ENCODE measurements around the gene SLC13A3.

The SLC13A3 gene

DNA sequence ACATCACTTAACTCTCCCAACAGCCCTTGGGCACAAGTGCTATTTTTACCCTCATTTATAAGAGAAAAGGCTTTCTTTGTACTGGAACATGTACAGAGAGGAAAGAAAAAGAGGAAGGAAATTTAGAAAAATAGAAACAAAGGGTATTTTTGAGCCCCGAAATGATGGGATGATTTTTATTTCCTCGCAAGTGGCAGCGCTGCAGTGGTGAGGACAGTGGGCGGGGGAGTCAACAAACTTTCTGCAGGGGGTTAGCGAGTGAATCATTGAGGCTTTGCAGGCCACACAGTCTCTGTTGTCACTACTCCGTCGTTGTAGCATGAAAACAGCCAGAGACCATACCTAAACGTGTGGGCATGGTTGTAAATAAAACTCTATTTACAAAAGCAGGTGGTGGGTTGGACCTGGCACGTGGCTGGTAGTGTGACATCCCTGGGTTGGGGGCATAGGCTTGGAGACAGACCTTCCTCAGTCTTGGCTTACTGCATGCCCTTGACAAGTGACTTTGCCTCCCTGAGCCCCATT, 75.3 kb downstream of the SLC13A3 start:
- DNase-seq (ENCODE audit: low spot score), result no peak

DNA sequence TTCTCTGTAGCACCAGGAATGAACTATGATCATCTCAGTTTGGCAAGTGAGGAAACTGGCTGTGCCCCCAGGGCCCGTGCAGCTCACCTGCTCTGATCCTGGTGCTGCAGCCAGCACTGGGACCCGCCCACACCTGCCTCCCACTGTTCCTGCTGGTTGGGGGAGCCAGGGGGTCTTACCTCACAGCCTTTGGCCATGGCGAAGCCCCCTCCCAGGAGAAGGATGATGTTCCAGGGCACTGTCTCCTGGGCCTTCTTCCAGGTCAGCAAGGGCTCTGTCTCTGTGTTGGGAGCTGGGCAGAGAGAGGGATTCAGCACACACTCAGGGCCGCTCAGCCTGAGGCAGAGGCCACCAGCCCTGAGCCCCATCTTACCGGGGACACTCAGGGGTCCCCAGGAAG, 75.9 kb downstream of the SLC13A3 start:
- DNase-seq (ENCODE audit: low spot score), result no peak

DNA sequence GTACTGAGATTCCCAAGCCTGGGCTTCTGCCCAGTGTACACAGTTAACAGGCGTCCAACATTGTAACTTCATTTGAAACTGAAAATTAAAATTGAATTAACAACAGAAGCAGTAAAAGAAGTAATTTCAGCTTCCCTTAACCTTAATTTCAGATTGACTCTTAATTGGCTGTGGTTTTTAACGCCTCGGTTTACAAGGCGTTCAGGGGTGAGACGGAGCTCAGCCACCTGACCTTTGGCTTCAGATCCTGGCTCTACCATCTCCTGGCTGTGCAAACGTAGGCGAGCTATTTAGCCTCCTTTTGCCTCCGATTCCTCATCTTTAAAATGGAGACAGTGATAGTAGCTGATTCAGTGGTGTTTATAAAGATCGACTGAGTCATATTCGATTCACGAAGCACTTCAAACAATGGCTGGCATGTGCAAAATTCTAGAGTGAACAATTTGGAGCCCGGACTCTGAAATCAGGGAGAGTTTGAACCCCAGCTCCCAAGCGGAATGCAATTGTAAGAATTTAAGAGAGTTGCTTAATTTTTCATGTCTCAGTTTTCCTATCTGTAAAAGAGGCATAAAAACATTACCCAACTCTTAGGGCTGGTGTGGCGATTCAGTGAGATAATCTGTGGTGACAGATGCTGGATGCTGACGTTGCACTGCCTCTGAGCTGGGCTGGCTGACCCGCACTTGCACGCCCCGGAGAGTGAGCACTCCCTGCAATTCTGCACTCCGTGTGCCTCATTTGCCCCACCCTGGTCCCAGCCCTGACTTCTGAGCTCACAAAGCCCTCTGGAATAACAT, 77.3 kb downstream of the SLC13A3 start:
- no peak for DNase-seq (ENCODE audit: low spot score)

DNA sequence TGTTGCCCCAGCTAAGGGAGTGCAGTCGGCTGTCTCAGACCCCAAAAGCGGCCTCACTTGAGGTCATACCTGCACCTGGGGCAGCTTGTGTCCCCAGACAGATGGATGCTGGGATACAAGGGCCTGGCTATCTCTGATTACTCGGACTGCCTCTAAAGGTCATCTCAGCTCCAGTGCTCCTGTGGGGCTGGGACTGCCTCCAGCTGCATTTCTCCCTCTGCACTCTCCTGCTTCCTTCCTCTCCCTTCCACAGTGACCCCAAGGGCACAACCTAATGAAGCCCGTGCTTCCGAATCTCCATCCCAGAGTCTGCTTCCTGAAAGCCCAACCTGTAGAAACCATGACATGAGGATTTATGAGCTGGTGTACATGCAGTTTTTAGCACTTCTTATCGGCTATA, 78.0 kb downstream of the SLC13A3 start:
- no peak for DNase-seq (ENCODE audit: low spot score)

DNA sequence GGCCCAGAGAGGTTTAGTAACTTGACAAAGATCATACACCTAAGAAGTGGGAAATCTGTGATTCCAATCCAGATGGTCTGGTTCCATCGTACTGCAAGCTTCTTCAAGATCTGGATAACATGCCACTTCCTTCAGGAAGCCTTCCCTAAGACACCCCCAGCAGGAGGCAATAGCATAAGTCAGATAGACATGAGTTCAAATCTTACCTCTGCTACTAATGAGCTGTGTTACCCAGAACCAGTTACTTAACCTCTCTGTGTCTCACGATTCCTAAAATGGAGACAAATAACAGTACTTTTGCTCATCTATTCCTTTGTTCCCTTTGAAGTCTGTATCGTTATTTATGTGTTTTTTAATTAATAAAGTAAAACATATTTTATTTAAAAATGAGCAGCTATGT, 78.5 kb downstream of the SLC13A3 start:
- no peak for DNase-seq (ENCODE audit: low spot score)

DNA sequence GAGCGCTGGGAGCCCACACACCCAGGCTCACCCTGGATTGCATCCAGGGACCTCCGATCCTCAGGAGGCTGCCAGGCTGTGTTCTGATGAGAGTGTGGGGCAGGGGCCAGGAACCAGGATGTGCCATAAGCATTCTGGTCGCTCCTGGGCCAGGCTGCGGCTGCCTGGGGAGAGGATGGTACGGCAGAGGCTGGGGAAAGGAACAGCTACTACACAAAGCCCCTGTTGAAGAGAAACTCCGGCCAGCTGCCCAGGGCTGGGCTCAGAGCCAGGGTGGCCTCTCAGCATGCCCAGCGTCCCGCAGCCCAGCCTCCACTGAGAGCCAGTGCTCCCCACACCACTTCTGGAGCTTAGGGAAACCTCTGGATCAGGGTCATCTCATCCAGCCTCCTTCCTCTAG, 79.1 kb downstream of the SLC13A3 start:
- no peak for DNase-seq (ENCODE audit: low spot score)

DNA sequence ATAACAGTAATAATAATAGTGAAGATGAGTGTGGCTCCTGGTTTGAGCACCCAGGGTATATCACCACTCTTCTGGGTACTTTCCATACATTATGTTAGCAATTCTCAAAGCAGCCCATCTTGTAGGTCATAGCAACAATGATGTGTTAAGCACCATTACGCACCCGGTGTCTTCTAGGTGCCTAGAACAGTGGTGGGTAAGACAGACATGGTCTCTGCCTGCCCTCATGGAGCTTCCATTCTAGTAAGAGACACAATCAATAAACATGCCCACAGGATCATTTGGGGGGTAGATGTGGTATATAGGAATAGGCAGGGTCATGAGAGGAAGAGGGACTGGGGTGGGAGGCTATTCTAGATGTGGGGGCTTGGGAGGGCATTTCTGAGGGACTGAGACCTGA, 79.8 kb downstream of the SLC13A3 start:
- DNase-seq (ENCODE audit: low spot score), result no peak

DNA sequence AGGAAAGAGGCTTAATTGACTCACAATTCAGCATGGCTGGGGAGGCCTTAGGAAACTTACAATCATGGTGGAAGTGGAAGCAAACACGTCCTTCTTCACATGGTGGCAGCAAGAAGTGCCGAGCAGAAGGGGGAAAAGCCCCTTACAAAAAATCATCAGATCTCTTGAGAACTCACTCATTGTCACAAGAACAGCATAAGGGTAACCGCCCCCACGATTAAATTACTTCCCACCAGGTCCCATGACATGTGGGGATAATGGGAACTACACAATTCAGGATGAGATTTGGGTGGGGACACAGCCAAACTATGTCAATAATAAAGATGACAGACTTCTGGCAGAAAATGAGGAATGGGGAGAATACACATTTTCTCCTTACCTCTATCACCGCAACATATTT, 80.3 kb downstream of the SLC13A3 start:
- no peak for DNase-seq (ENCODE audit: low spot score)

DNA sequence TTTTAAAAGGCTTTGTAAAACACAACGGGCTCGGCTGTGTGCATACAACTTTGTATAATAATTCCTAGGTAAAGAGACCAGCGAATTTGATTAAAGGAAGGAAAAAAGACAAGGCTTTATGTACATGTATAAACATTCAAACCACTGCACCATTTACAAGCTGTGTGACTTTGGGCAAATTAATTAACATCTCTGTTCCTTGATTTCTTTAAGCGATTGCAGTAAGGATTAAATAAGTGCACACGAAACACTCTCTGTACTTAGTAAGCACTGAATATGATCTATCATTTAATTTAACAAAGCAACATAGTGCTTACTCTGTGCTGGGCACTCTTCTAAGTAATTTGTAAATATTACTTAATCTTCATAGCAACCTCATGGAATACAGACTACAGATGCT, 81.3 kb downstream of the SLC13A3 start:
- no peak for DNase-seq (ENCODE audit: low spot score)

DNA sequence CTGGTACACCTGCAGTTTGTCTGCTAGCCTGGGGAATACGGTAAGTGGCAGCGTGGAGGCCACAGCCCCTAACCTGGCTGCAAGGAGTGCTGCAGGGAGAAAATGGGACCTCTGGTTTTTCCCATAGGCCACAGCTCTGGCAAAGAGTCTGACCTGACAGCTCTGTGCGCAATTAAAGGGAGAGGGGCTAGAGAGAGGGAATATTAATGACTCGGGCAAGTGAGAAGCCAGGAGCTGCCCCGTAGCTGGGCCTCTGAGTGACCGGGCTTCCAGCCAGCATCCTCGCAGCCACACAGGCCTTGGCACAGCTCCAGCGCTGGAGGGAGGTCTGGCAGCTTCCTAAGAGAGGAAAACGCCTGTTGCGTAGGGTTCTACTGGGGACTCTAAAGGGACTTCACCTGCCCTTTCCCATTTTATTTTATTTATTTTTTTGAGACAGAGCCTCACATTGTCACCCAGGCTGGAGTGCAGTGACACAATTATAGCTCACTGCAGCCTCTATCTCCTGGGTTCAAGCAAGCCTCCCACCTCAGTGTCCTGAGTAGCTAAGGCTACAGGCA, 82.6 kb downstream of the SLC13A3 start:
- DNase-seq (ENCODE audit: low spot score), result no peak

DNA sequence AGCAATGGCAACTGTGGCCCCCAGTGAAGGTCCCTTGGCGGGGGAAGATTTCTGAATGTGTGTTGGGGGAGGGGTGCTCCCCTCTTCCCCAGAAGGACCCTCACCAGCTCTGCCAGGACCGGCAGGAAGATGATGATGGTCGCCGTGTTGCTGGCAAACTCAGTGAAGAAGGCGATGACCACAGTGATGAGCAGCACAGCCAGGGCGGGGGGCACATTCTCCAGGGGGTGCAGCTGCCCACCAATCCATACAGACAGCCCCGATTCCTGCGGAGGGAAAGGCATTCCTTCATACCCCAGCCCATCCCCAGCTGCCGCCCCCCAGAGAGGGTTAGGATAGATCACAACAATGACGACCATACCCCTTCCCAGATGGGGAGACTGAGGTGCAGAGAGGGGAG, 85.1 kb downstream of the SLC13A3 start:
- DNase-seq (ENCODE audit: low spot score), result no peak

DNA sequence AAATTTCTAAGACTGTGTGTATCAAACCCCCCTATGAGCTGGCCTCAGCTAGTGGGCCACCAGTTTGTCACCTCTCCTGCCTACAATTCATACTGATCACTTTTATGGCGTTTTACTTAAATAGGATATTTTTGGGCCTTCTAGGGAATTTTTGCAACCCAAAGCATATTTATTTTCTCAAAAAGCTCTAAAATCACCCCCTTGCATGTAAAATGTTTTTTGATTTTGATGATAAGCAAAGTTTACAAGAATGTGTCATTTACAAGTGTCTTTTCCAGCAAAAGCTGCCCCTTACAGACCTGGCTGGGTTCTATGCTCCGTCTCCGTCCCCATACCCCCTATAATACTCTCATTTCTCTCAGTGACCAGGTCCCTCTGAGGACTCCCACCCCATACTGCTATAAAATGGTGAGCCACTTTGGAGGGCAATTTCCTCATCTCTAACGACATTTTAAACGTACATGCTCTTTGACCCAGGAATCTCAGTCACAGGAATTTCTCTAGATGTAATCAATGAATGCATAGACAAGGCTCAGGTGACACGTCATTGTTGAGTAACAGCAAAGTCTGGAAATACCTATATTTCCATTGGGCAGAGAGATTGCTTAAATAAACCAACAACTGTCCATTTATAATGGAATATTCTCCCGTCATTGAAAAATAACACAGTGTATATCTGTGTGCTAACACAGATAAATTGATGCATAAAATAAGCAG, 86.9 kb downstream of the SLC13A3 start:
- DNase-seq (ENCODE audit: low spot score), result no peak

DNA sequence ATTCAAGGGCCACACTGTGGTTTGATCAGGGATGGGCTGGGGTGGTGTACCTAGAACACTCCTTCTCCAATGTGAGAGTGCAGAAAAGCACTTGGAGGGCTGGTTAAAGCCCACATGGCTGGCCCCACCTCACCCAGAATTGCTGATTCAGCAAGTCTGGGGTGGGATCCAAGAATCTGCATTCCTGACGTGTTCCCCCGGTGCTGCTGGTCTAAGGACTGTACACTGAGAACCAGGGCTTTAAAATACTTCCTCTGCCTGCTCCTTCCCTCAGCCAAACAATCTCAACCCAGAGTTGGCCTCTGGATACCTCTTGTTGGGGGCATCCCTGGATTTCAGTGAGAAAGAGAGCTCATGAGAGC, 87.4 kb downstream of the SLC13A3 start:
- no peak for DNase-seq (ENCODE audit: low spot score)

DNA sequence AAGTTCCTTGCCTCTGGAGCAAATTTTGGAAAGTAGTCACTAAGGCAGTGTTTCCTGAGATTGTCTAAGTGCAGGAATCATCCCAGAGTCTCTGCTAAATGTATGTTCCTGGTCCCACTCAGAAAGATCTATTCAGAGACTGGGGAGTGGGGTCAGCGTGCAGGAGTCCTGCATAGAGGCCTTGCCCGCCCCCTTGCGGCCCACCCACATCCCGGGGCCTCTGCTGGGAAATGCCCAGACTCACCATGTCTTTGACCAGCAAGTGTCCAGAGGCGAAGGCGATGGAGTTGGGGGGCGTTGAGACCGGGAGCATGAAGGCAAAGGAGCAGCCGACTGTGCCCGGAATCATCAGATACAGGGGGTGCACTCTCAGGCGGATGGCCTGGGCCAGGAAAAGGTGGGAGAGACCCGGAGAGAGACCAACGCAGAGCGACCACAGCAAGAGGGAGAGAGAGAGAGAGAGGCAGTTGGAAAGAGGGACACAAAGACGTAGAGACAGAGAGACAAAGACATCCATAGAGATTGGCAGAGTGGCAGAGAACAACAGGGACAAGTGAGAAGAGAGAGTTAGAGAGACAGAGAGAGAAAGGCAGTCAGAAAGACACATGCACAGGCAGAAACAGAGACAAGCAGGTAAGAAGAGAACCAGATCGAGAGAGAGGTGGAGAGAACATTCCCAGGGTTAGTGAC, 87.9 kb downstream of the SLC13A3 start:
- DNase-seq (ENCODE audit: low spot score), result no peak

DNA sequence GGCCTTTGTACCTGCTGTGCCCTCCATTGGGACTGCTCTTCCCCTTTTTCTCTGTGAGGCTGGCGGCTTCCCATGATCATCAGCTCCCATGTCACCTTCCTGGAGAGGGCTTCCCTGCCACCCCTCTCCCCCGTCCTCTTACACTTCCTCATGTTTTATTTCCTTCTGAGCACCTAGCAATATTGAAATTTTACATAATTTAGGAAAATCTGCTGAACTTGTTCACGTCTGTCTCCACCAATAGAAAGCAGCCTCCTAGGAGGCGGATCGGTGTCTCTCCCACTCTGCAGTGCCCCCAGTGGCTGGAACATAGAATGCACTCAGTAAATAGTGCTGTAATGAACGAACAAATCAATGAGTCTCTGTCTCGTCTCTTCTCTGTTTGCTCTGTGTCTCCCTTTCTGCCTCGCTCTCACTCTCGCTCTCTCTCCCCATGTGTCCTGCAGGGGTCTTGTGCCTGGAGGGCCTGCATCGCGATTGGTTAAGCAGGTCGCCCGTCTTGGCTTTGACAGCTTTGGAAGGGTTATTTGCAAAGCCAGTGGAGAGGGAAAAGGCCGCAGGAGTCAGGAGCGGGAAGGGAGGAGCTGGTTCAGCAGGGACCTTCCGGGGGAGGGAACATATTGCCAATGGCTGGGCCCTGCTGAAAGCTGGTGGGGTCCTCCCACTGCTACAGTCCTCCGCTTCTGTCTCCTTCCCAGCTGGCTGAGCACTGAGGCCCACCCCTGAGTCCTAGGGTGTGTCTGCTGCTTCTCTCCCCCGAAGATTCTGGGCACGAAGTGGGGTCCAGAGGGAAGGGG, 88.7 kb downstream of the SLC13A3 start:
- DNase-seq (ENCODE audit: low spot score), result peak; percentile 71

DNA sequence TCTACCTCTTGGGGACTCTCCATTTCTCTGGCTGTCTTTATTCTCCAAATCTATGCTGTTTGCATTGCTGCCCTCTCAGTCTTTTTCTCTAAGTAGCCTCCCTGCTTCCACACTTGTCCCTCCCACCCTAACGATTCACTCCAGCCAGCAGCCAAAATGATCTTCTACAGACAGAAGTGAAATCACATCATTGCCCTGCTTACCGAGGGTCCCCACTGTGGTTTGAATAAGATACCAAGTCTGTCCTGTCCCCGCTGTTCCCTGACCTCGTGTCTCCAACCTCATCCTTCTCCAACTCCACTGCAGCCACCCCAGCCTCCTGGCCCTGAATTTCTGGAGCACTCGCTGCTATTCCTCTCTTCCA, 89.3 kb downstream of the SLC13A3 start:
- DNase-seq (ENCODE audit: low spot score), result no peak

DNA sequence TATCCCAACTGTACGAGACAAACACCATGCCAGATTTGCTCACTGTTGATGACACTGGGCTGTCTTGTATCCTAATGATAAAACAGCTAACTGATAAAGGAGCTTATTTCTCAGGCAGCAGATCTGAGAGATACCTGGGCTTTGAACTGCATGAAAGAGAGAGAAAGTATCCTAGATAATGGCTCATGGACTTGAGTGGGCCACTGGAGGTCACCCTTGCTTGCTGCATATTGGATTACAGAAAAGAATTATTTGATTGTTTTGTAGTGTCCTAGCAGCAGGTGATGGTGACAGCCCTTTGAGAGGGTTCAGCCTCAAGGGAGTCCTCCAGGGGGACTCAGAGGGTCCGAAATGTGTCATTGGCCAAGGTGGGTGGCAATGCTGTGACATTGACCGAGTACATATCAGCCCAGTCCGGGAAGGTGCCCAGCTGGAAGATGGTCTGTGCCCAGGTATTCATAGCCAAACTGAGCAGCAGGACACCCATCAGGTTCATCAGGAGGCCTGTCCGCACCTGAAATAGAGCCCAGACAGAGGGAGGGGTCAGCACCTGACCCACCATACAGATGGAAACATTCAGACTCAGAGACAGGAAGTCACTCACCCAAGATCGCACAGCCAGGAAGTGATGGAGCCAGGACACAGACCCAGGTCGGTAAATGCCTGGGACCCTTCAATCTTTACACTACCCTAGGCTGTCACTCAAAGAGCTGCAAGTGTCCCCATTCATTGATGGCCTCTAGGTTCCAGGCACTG, 91.4 kb downstream of the SLC13A3 start:
- no peak for DNase-seq (ENCODE audit: low spot score)

DNA sequence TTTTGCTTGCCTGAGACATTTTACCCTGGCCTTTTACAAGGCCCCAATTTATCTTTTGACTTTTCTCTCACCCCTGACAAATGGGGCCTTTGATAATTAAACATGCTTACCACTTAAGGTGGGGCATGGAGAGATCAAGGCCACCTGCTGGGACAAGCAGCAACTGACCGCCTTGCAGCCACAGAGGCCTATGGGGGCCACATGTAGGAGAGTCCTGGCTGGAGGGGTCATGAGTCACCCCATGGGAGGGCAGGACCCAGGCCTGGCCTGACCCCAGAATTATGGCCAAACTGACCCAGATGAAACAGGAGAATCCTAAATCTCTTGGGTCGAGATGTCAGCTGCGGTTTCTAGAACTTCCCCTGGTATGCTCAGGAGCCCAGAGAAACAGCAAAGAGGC, 92.3 kb downstream of the SLC13A3 start:
- DNase-seq (ENCODE audit: low spot score), result no peak

DNA sequence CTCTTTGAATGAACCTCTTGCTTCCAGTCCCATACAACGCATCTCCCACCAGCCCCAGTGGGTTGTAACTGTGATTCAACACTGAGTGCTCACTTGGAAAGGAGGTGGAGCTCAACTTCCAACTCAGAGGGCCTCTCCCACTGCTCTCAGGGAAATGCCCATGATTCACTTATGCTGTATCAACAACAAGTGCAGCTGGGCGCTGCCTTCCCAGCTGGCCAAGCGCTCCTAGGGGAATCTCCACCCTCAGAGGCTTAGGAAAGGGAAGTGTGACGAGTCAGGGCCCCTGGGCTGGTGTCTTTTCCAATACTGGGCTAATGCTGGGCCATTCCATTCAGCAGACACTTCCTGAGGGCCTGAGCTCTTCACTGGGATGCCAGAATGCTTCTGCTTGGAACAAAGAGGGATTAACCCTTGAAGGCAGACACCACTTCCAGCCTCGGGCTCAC, 92.7 kb downstream of the SLC13A3 start:
- no peak for DNase-seq (ENCODE audit: low spot score)

DNA sequence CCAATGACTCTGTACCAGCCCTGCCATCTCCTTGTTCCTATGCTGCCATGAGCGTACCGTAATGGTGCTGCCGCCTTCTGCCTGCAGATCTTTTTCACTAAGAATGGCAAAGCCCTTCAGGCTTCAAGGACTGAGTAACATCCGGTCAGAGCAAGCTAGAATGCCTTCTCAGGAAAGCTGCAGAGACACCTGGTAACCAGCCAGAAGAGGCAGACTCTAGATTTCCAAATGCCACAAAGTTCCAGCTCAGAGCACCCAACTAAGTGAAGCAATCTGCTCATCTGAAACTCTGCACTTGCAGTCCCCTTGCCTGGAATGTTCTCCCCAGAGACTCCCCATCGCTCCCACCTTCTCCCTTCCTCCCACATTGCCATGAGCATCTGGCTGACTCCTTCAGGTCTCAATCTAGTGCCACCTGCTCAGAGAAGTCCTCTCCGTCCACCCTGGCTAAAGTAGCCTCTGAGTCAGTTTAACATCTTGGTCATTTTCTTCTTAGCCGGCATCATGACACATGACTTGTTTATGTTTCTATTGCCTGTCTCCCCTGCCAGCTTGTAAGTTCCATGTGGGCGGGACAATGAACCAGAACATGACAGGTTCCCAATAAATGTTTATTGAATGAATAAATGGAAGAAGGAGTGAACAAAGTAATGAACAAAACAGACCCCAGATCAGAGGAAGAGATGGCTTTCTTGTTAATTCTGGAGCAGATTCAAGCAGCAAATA, 93.9 kb downstream of the SLC13A3 start:
- DNase-seq (ENCODE audit: low spot score), result no peak
